ENCODE measurements around the gene SLC16A7.

The SLC16A7 gene

DNA sequence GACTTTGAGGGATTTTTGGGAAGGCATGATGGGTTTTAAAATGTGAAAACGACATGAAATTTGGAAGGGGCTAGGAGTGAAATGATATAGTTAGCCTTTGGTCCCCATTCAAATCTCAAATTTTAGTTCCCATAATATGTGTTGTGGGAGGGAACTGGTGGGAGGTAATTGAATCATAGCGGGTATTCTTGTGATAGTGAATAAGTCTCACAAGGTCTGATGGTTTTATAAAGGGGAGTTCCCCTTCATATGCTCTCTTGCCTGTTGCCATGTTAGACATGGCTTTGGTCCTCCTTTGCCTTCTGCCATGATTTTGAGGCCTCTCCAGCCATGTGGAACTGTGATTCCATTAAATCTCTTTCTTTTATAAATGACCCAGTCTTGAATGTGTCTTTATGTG, 72.8 kb downstream of the SLC16A7 start:
- no peak for DNase-seq

DNA sequence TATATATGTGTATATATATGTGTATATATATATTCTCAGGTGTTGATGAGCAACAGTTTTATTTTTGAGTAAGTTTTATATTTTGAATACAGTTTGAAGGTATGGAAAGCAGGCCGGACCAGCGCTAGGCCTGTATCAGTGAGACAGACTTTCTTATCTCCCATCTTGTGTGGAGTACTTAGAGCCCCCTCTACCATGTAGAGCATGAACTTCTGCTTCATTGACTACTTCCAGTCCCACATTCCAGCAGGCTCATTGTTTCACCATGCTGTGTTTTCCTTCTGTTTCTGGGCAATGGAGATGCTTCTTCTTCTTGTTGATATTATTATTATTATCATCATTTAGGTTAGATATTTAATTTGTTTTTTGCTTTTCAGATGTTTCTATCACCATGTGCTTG, 76.4 kb downstream of the SLC16A7 start:
- no peak for DNase-seq

DNA sequence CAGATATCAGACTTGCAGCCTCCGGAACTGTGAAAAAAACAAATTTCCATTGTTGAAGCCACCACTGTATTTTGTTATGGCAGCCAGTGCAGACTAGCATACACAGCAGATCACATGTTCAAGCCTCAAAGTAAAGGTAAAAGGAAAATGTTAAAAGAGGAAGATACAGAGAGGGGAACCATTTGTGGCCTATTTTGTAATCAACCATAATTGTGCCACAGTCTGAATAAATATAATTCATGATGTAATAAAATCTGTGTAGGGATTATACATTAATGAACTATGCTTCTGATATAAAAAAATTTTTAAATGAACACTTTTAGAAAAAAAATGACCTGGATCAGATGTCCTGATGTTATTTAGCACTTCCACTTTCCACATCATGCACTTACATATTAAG, 79.6 kb downstream of the SLC16A7 start:
- DNase-seq: no peak

DNA sequence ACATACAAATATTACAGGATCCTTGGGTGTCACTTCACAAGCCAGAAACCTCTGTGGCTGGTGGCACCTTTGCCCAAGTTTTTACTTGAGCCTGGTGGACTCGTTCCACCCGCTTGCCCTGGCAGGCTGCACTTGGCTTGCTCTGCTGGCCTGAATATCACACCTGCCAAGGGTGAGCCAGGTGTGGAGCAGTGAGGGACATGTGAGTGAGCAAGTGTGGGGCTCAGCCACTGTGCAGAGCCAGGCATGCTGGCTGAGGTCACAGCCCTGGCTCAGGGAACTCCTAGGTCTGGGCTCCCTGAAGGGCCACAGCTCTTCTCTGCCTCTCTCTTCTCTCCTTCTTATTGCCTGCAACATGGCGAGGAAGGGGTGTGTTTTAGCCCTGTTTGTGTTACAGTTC, 82.0 kb downstream of the SLC16A7 start:
- no peak for DNase-seq

DNA sequence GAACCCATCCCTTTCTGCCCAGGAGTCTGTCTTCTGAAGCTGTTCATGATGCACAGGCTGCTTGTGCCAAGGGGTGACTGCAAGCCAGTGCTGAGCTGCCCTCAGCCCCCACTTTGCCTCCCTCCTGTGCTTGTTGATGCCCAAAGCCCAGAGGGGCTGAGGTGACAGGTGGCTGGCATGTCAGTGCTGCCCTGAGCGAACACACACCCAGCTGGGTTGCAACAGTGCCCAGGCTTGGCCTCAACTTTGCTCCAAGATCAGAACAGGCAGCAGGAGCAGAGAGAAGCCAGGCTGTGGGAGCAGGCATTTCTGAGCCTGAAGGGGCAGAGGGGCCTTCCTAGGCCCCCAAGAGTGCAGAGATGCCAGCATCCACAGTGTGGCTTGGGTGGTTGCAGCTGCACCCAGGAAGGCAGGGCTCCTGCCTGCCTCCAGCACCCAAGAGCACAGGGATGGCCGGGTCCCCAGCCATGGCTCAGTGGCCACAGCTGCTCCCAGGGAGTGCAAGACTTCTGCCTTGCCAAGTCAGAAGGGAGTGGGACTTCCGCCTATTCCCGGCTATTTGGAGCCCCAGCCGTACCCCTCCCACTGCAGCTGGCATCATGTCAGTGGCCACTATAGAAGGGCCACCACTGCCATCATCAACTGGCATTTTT, 83.1 kb downstream of the SLC16A7 start:
- DNase-seq: no peak

DNA sequence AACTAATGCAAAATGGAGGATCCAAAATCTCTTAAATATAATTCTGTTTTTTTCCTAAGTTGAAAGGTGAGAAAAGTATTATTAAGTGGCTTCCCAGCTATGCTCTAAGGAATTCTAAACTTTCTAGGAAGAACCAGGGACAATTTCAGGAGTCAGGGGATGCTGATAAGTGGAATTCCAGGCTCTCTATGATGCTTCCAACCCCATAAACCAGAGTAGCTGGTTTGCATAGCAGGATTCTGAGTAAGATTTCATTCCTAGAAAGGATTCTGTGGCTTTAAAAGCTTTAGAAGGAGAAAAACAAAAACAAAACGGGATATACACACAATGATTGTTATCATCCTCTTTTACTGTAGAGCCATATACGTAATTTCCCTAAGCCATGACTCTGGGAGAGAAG, 93.9 kb downstream of the SLC16A7 start:
- DNase-seq: no peak

DNA sequence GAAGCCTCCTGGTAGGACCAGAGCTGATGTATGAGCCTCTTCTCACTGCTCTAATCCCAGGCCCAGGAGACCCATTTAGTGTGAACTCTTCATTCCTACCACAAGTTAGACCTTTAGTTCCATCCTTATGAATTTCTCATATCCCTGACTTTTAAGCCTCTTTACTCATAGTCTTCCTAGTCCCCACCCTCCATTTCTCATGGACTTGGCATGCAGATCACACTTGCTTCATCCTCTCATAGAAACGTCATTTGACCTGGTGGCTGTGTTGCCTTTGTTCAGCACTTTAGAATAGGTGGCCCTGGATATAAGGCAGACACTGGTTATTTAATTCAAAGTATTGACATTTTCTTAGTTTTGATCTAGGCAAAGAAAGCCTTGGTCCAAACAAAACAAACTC, 99.5 kb downstream of the SLC16A7 start:
- no peak for DNase-seq

DNA sequence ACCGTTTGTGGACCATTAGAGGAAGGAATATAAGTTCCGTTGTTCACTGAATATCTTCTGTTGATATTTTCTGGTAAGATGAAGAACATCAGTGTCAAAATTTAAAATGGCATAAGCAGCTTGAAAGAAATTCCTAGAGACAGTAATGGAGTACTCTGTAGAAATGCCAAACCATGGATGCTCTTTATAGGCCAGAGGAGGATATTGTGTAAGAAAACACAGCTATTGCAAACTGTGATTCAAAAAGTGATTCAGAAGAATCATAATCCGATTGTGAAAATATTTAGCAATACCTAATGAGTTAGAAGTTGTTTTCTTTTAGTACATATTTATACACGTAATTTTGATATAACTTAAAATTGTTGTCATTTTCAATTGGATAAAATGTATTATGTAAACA, 102.8 kb downstream of the SLC16A7 start:
- no peak for DNase-seq

DNA sequence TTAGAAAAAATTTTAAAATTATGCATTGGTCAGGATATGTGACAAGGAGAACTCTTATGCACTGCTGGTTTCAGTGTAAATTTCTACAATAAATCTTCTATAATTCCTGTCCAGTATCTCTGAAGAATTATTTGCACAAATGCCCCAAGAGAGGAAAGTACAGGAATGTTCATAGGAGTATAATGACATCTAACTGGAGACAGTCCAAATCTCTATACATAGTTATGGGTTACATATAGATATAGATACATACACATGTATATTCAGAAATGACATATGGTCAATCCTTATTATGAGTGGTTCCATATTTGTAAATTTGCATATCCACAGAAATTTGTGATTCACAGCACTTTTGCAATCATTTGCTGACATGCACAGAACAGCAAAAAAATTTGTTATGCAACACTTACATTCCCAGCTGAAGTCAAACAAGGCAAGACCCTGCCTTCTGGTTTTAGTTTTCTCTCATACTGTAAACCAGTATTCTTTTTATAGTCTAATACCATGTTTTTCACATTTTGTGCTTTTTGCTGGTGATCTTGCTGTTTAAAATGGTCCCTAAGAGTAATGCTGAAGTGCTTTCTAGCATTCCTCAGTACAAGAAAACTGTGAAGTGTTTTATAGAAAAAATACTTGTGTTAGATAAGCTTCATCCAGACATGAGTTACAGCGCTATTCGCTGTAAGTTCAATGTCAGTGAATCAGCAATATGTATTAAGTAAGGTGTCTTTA, 103.8 kb downstream of the SLC16A7 start:
- DNase-seq: peak in 1 of 58 donors; percentile 3

DNA sequence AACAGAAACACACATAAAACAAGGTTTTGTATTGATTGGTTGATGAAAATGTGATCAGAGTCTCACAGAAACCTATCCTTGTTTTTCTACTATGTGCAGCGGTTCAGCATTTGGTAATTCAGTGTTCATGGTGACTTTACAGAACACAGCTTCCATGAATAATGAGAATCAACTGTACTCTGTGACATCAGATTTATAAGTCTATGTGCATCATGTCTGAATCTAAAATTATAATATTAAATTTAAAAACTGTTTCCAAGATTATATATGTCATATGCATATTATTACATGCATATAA, 104.3 kb downstream of the SLC16A7 start:
- no peak for DNase-seq

DNA sequence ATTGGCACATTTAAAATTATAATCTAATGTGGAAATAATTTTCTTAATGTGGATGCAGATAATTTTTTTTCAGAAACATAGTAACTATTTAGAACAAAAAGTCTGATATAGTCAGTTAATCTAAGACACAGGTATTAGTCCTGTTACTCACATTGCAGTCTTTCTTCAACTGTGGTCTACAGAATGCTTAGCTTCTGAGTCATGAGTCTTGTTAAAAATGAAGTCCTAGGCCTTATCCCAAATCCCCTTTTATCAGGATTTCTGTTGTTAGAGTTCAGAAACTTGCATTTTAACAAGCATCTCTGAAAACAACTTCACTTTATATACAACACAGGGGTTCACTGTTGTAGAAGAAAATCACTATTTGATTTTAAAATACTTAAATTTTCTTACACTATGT, 112.2 kb downstream of the SLC16A7 start:
- DNase-seq: no peak

DNA sequence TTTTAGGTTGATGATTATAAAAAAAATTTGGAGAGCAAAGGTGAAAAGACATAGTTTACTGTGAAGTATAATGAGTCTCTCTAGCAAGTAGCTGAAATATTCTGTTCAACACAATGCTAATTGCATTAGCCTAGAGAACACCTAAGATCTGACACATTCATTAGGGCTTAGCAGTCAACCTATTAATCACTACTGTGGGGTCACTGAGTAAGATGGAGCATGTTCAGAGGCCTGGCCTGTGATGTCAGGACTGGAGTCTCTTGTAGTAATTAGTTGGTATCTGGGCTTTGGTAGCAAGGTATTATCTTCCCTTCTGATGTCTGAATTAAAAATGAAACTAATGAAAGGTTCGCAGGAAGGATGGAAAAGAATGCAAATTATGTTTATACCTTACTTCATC, 112.7 kb downstream of the SLC16A7 start:
- no peak for DNase-seq

DNA sequence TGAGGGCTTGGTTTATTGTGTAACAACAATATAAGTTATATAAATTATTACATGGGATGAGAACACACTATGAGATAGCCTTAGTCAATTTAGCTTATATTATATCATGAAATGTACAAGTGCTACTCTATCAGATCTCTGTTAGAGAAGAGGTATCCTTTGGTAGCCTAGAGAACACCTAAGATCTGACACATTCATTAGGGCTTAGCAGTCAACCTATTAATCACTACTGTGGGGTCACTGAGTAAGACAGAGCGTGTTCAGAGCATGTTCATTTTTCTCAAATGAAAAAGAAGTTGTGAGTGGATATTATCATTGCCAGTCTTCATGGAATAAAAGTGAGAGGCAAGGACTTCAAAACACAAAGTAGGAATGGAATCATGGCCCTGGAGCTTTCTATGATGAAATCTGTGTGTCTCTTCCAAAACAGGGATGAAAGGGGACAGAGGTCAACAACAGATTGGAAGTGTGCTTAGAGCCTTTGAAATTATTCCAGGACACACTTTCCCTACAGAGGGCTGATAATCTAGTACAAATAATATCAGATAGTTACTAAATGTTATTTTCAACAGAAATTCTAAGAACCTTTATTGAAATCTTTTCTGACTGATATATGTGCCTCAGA, 114.3 kb downstream of the SLC16A7 start:
- no peak for DNase-seq

DNA sequence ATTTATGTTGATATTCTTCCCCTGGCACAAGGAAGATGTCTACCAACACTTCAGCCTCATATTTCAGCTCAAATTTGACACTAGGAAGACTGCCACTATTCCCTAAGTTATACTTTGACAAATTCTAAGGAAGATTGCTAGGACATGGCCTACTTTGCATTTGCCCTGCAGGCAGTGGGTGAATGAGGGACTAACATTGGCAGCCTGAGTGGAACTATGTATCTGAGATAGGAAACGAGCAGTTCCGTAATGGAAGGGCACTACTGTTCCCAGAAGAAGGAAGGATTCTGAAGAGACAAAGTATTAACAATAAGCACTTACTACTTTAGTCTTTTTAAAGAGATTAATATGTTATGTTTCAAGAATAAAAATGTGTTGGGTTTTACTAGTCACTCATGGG, 115.1 kb downstream of the SLC16A7 start:
- DNase-seq: no peak

DNA sequence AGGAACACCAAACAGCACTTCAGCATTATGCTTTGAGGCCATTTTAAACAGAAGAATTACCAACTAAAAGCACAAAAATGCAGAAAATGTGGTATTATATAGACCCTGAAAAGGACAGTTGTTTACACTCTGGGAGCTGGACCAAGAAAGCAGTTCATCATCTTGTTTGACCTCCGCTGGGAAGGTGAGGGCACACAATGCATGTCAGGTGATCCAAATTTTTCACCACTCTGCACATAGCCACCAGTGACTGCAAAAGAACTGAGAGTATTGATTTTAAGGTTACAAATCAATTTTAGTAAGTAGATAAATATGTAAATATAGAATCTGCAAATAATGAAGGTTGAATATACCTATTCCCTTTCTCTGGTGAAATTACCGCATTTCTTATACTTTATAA, 119.6 kb downstream of the SLC16A7 start:
- DNase-seq: no peak

DNA sequence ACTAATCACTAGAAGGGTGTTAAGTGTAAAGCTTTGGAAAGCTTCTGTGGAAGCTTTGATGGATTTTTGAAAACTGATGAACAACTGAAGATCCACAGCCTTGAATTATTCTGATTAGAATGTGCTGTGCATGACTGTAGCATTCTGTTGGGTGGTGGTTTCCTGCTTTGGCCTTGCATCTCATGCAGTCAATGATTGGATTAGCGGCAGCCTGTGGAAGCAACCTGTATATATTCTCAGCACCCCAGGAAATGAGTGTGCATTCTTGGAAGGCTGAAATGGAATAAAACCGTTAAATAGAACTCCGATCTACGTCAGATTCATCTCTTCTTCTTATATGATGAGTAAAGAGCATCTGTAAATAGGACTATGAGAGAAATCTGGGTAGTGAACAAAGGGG, 120.2 kb downstream of the SLC16A7 start:
- DNase-seq: no peak

DNA sequence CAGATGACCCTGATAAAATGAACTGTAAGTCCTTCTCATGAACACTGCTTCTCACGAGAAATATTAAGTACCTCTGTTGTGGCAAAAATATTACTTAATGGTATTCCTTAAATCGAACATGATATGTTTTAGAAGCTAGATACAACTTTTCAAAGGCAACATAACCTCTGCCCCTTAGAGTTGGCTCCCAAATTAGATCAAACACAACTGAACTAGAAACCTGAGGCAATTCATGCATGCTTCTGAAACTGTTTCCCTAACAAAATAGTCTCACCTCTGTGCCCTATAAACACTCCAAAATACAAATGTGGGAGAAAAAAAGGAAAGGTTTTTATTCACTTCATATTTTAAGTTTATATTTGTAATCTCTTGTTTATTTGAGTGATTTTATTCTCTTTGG, 121.6 kb downstream of the SLC16A7 start:
- no peak for DNase-seq

DNA sequence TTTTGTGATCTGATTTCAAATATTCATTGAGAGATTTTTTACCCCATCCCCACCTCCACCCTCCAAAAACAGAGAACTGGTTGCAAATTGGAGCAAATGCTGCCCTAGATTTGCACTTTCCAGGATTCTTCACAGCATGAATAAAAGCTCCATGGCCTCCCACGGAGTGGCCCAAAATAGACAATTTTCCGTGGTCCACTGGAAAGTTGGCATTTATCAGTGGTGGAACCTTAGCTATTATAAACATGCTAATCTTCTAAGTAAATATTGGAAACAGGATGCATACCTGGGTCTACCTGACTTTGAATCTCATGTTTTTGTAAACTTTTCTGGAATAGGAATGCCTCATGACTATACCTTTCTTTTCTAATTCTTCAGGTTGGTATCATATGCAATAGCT, 123.9 kb downstream of the SLC16A7 start:
- no peak for DNase-seq

DNA sequence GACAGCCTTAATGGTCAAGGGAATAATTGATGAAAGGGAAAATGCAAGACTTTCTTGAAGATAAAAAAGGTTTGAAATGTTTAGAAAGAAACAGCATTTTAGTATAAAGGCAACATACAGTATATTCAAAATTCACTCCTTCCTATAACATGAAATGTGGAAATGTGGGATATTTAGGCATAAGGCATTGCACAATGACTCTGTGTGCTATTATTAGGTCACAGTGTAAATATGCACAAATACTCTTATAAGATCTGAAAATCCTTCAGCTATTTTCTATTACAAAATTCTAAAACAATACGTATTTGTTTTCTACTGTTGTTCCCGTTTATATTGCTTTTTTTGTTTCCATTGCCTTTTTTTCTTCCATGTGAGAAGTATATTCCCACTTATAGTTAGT, 127.7 kb downstream of the SLC16A7 start:
- no peak for DNase-seq

DNA sequence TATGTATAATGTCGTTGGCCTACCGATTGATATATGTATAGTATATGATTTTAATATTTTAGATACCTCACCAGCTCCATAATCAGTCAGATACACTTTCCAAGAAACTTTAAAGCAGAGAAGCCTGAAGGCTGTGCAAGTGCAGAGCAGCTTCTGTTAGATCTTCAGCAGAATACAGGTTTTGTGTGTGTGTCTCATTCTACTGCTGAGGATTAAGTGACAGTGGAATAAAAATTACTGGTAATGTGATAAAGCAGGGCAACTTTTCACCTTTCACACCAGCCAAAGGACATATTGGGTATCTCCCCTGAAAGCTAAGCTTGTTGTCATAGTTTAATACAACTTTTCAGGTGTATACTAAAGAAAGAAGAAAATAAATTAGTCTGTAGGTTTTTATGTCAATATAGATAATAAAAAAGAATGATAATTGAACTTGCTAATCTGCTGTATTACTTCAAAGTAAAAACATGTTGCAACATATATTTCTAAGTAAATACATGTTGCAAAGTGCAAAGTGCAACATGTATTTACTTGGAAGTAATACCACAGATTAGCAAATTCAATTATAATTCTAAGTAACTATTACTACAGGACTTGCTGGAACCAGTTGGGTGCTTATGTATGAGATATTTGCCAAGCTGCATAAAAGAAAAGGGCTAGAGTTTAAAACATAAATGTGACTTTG, 128.3 kb downstream of the SLC16A7 start:
- DNase-seq: no peak

DNA sequence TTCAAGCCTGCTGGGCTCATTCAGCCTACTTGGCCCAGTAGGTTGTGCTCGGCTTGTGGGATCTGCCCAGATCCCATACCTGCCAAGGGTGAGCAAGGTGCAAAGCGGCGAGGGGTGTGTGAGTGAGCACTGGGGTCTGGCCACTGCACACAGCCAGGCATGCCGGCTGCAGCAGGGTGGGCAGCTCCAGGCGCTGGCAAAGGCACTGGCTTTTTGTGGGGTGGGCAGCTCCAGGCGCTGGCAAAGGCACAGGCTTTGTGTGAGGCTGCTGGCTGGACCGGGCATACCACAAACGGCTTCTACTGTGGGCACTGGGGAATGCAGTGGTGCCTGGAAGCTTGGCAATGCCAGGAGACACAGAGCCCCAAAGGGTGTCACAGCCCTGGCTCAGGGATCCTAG, 137.4 kb downstream of the SLC16A7 start:
- no peak for DNase-seq

DNA sequence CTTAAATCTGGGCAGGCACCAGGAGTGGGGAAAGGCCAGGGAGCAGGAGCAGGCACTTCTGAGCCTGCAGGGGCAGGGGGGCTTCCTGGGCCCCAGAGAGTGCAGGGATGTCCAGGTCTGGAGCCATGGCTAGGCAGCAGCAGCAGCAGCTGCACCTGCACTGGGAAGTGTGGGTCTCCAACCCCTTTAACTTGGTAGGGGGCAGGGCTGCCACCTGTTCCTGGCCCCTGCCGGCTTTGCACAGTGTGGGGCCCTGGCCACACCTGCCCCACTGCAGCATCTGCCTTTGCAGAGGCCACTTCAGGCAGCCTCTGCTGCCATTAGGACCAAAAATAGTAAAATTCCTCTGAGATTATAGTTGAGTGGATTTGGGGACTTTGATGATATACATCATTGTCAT, 138.5 kb downstream of the SLC16A7 start:
- no peak for DNase-seq

DNA sequence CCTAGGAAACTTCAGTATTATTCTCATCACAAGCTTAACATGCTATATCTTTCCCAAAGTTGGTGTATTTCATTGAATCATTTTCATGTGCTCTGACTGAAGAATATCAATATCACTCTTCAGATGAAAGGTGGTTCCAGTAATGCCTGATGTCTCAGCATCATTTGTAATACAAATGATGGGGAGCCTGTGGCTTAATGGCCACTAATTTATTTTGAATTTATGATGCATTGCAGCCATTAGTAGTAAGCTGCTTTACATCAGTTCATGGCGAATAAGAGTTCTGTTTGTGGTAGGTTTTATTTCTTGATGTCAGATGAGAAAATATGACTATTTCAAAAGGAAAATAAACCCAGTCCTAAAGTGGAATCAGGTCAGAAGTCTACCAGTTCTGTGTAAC, 139.4 kb downstream of the SLC16A7 start:
- no peak for DNase-seq

Data from anterior cingulate cortex (tissue), 58 donors.